Measurements from ENCODE around the gene TFDP2. TPM values are rescaled to one million over a fixed set of nuclear protein-coding genes. Genes with fewer than 3 reads are reported as not detected.
"Not testable (repeated sequence)": the region's sequence is repeated elsewhere in the genome, so short reads cannot be mapped to it uniquely, and the experiment has no call there.

The TFDP2 gene
- total RNA-seq, 1 donor from 2014 or later: 15.0 TPM

- DNase-seq (ENCODE audit: low read depth in 2 of 2): no peak
Measured at GRCh38 chr3:141928631-141929270, 220.6 kb downstream of the TFDP2 start.

DNA sequence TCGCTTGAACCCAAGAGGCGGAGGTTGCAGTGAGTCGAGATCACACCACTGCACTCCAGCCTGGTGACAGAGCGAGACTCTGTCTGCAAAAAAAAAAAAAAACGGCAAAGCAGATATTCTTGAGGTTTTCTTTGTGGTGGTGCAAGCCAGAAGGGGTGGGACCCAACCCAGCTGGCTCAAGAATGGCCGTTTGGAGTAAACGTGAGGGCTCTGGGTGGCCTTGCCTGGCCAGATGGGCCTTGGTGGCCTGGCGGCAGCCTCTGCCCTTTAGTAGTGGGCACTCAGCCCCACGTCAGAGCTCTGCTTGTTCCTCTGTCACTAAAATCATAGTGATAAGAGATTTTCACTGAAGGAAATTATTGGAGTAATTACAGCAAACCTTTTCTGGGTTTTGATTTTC, 222.4 kb downstream of the TFDP2 start:
- DNase-seq (ENCODE audit: low read depth in 2 of 2): no peak

DNA sequence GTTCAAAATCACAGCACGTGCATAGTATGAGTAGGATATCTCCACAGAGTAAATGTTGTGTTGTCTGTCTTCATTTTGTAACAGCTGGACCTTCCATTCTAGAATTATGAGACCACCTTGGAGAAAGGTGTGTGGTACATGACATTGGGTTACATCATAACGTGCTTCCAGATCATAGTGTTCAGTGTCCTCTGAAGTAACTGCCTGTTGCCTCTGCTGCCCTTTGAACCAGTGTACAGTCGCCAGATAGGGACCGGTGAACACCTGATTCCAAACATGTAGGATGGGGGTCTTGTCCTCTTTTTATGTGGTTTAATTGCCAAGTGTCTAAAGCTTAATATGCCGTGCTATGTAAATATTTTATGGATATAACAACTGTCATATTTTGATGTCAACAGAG, 223.7 kb downstream of the TFDP2 start:
- DNase-seq (ENCODE audit: low read depth in 2 of 2): not testable (repeated sequence)

- DNase-seq (ENCODE audit: low read depth in 2 of 2): no peak
Measured at GRCh38 chr3:141921316-141921715, 228.0 kb downstream of the TFDP2 start.

DNA sequence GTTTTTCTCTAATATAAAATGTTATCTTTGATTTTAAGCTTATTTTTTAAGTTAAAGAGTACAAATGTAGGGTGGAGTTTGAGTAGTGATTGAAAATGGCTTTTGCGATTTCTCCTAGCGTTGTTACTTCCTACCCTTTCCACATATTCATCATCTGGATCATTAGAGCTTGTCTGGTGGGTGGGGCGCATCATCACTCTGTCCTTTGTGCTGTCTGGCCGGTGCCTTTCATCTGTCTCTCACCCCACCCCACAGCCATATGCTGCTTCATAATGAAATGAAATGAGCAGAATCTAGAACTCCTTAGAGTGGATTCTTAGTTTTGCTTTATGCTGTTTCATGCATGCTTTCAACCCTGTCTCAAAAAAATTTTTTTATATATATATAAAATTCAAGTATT, 228.6 kb downstream of the TFDP2 start:
- no peak for DNase-seq (ENCODE audit: low read depth in 2 of 2)

DNA sequence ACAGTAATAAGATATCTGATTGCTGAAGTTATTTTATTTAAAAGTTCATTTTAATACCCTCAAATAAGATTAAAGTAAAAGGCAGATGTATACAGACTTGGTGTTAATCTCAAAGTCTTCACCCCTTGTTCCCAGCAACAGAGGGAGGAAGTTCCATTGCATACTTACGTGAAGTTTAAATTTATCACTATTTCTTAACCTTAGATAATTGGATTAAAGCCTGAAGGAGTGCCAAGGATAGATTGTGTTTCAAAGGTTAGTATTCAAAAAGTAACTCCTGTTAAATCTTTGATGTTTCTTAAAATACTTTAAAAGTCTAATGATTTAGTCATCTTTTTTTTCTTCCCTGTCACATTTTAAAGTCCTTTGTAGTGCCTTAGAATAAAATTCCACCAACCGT, 233.6 kb downstream of the TFDP2 start:
- DNase-seq (ENCODE audit: low read depth in 2 of 2): no peak

DNA sequence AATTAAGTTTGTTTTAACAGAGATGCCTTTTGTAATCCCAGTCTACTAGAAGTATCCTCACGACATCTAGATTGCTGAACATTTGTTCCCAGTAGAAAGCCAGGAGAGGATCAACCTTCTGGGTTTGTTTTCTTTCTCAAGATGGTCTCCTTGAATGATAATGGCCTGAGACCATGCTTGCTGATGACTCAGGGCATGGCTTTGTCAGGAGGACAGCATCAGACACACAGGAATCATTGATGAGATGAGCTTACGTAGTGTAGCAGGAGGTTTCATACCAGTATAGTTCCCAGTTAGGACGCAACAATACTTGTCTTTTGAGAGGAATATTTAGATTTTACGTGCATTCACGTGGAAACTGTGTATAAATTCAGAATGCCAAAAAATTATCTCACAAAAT, 234.3 kb downstream of the TFDP2 start:
- DNase-seq (ENCODE audit: low read depth in 2 of 2): no peak

- DNase-seq (ENCODE audit: low read depth in 2 of 2): no peak
Measured at GRCh38 chr3:141914311-141914710, 235.0 kb downstream of the TFDP2 start.

DNA sequence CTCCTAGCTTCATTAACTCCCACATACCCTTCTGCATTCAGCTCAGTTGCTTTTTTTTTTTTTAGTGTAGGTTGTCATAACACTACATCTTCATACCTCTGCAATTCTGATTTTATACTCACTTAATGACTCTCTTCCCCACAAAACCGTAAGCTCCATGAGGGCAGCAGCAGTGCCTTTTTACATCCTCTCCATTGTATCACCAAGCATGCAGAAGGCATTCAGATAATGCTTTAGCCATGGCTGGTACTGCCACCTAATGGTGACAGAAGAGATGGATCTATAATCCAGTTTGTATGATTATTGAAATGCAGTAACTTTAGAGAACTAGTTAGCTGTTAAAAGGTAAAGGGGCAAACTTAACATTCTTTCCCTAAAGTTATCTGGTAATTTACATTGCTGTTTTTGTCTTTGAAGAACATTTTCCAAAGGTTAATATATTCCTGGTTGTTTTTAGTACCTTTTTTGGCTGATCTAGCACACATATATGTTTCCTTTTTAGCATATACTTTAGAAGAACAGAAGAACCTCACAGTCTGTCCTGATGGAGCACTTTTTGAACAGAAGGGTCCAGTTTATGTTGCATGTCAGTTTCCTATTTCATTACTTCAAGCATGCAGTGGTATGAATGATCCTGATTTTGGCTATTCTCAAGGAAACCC, 236.1 kb downstream of the TFDP2 start:
- DNase-seq (ENCODE audit: low read depth in 2 of 2): peak; percentile 68 to 78

- not testable (repeated sequence) for DNase-seq (ENCODE audit: low read depth in 2 of 2)
Measured at GRCh38 chr3:141909986-141910385, 239.4 kb downstream of the TFDP2 start.

- DNase-seq (ENCODE audit: low read depth in 2 of 2): no peak
Measured at GRCh38 chr3:141909408-141909807, 239.9 kb downstream of the TFDP2 start.

DNA sequence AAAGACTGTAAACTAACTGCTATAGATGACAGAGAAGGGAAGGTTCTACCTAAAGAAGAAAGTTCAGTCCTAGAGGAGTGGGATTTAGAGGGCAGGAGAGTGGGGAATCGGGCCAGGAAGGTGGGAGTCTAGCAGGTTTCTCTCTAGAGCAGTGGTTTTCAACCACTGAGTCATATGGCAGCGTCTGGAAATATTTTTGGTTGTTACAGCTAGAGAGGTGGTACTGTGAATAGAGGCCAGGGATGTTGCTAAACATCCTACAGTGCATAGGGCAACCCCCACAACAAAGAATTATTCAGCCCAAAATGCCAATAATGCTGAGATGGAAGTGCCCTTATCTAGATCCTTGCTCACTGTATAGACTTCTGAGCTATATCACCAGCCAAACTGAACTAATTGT, 244.2 kb downstream of the TFDP2 start:
- DNase-seq (ENCODE audit: low read depth in 2 of 2): no peak

DNA sequence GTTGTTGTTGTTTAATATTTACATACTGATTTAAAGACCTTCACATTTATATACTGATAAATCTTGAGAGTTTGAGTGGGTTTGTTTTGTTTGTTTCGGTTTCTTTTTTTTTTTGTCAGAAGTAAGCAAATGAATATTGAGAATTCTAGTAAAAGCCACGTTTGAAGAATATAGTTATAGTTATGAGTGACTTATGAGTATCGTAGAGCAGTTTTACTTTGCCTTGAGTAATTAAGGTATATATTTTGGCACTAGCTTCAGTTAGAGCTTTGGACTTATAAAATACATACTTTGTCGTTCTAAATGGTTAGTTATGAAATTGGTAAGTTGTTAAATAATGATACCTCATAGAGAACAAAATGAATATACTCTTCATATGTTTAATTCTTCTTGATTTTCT, 245.1 kb downstream of the TFDP2 start:
- no peak for DNase-seq (ENCODE audit: low read depth in 2 of 2)

DNA sequence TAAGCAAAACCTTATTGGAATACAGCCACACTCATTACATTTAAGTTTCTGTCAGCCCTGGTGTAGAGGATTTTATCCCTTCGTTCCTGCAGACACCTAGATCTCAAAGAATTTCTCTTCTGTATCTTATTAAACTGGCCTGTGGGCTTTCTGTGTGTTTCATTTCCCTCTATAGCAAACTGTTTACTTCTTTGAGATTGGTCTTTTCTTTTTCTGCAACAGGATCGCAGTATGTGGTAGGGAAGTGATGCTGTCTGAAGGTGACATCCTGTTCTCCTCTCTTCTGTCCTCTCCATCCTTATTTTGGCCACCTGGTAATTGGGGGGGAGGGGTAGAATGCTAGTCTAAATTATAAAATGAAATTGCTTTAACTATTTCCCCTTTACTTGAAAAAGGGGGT, 247.4 kb downstream of the TFDP2 start:
- DNase-seq (ENCODE audit: low read depth in 2 of 2): no peak

DNA sequence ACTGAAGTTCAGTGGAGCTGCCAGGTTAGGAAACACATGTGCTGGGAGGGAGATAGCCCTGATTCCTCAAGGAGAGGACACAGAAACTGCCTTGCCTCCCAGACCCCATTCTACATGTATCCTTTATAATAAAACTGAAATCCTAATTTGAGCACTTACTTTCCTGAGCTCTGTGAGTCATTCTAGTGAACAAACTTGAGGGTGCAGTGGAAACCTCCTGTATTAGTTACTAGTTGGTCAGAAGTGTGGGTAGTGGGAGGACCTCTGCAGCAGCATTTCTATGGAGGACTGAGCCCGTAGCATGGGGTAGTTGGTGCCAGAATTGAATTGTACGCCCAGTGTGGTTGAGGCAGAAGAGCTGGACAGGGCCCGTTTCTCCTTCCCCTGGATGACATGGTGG, 249.0 kb downstream of the TFDP2 start:
- no peak for DNase-seq (ENCODE audit: low read depth in 2 of 2)

GRCh38 chr3:141898908-141899307, 250.4 kb downstream of the TFDP2 start:
- DNase-seq (ENCODE audit: low read depth in 2 of 2): no peak

GRCh38 chr3:141895731-141896130, 253.6 kb downstream of the TFDP2 start:
- DNase-seq (ENCODE audit: low read depth in 2 of 2): no peak

GRCh38 chr3:141894524-141895176, 254.7 kb downstream of the TFDP2 start:
- DNase-seq (ENCODE audit: low read depth in 2 of 2): peak; percentile 57 to 76

Other genes starting within 250 kb of the TFDP2 start
- 4.1 and 4.8 TPM in 2 replicates for gene GK5, start 76.0 kb upstream of the TFDP2 start, total RNA-seq

Measured in dermis microvascular lymphatic vessel endothelial cell (primary cell).